HG02938 (cell line): ENCODE measurements around the gene AEBP2.
A peak's percentile ranks its signal among the peaks of the same experiment; 100 is the strongest.

Experiments used
- ATAC-seq: cut with Tn5 transposase; IDR thresholded peaks from one replicate; pipeline ENCODE4 v1.9.1; 2021; ENCODE audit warnings: mild to moderate bottlenecking, moderate library complexity; ENCODE audit not compliant: unreplicated experiment

Gene AEBP2

DNA sequence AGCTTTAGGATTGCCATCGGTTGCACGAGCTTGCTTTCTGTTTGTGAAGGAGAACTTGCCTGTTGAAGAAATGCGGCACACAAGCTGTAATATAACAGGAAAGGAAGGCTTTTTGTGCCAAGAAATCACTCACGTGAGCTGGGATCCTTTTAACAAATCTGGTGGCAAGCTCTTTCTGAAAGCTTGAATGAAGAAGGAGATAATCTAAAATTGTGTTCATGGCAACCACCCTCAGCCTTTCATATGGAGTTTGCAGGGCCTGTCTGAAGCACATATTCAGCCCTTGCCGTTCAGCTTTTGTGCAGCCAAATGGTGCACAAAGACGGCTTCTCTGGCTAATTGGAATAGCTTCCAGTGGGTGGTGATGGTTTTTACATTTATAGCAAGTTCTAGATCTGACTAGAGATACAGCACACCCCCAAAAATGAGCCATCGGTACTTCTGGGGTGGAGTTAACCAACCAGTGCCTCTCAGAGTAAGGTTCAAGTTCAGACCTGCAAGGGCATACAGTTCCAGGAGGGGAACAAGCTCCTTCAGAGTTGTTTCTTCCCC, 107.4 kb downstream of the AEBP2 start:
- no peak for ATAC-seq

DNA sequence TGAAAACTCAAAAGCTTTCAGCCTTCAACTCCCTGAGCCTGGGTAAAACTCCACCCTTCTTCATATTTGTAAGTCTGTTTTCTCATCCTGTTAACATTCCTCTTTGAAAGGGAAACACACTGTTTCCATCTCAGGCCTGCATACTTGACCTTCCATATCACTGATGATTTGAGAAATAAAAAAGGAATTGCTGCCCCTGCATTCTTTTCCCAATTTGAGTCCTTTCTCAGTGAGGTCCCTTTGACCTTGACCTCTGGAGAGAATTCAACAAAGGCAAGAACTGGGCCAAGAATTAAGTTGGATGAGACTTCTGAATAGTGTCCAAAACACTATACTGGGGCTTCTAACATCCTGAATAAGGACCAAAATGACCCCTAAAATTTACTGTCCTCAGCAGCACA, 108.0 kb downstream of the AEBP2 start:
- no peak for ATAC-seq

DNA sequence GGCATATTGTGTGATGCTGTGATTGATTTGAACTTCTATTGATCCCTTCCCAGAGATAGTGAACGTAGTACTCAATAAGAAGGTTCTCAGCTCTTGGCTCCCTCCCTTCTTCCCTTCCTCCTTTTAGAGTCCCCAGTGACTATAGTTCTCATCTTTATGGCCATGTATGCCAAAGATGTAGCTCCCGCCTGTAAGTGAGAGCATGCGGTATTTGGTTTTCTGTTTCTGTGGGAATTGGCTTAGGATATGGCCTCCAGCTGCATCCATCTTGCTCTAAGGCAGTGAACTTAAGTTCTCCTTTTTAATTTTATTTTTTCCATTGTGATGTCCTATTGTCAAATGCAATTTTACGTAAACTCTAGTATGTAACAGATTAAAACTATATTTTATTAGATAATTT, 109.5 kb downstream of the AEBP2 start:
- no peak for ATAC-seq

DNA sequence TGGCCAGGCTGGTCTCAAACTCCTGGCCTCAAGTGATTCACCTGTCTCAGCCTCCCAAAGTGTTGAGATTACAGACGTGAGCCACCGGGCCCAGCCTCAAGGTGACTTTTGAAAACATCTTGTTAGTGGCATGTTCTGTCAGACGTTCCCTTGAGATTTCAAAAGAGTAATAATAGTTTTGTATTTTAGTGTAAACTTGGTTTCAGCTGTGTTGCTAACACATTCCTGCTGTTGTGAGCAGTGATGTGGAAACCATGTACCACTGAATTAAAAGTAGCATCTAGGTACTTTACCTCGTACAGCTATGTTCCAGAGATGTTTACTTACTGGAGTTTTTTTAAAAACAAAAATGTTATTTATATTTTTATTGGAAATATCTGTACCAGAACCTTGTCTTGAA, 111.3 kb downstream of the AEBP2 start:
- ATAC-seq: no peak

DNA sequence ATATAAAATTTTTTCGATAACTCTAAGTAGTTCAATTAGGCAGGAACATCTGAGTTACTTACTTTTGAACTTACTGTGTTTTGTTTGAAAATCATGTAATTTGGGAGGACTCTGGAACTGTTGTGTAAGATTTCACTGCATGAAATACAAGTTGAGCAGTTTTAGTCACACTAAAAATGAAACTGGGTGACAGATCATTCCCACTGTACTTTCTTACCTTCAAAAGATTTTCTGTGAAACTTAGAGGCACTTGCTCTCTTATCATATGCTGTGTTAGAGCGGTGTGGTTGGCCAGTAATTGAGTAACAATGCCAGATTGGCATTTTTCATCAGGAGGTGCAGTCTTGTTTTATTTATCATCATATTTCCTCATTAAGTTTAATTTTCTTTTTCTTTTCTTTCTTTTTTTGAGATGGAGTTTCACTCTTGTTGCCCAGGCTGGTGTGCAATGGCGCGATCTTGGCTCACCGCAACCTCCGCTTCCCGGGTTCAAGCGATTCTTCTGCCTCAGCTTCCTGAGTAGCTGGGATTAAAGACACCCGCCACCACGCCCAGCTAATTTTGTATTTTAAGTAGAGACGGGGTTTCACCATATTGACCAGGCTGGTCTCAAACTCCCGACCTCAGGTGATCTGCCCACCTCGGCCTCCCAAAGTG, 113.3 kb downstream of the AEBP2 start:
- peak; percentile 76 for ATAC-seq

DNA sequence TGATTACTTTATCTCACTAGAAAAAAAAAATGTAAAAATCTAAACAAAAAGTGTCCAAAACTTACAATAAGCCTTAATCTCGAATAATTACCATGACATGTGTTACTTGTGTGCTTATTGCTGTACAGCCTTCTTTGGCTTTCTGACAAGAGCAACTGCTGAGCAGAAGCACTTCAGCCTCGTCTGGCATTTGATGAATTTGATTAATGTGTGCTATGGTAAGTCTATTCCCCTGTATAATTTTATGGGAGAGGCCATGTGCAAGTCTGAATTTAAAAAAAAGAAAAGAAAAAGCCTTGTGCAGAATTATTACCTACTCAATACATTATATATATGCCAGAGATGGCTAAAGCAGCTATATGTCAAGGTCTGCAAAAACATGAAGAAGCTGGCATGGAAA, 113.9 kb downstream of the AEBP2 start:
- no peak for ATAC-seq

DNA sequence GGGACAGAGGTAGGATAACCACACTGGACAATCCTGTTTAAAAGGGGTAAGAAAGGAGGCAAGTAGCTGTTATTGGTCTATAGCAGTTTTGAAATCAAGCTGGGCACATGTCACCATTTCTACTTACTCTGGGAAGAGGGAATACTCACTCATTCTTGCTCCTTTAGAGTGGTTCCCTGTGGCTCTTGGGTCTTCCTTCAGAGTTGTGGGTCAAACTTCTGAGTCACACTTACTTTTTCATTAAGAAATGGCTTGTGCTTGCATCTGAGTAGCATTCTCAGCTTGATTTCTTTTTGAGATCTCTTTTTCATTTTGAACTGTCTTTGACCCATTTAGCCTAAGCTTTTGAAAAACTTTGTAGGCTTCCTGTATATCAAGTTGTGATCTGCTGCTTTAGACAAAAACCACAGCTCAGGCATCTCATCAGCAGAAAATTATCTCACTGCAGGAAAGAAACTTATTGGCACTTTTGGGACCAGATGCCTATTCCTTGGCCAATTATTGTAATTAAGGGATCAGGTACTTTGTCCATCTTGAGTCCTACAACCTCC, 122.2 kb downstream of the AEBP2 start:
- ATAC-seq: no peak
